GM12878 (cell line): ENCODE data around the gene SCAMP5. TPM values are rescaled to one million over a fixed set of nuclear protein-coding genes. Genes with fewer than 3 reads are reported as not detected.

Experiments used
- ATAC-seq: fragments of 200-7000 bp; cut with Tn5 transposase; 3 replicates; pipeline ENCODE4 v1.9.1; 2020; ENCODE audit warnings: mild to moderate bottlenecking, moderate library complexity
- BruUV-seq: library from RNA; stranded (reverse); fragments of 400-500 nt; replicated peaks from 2 replicates; lab custom pipeline; 2021; lab: Mats Ljungman, UMichigan
- CTCF ChIA-PET: fragments of 300-600 bp; sonication (Branson Sonifier 250); formaldehyde crosslinking; extraction: SDS; loops from one replicate; lab custom pipeline; 2021; ENCODE audit warnings: inconsistent platforms; lab: Yijun Ruan, JAX
- POLR2A ChIA-PET: fragments of 350-600 bp; formaldehyde crosslinking; extraction: SDS; loops from one replicate; lab custom pipeline; 2021; ENCODE audit warnings: inconsistent platforms; lab: Charles Lee
- RAD21 ChIA-PET: fragments of 300-600 bp; sonication (Branson Sonifier 250); formaldehyde crosslinking; loops from one replicate; lab custom pipeline; 2023; ENCODE audit warnings: antibody characterized with exemption; ENCODE audit not compliant: unreplicated experiment; lab: Charles Lee
- SMC1A ChIA-PET: fragments of 300-600 bp; sonication (Branson Sonifier 250); formaldehyde crosslinking; loops from one replicate; lab custom pipeline; 2023; ENCODE audit not compliant: unreplicated experiment, uncharacterized antibody; lab: Charles Lee
- DNase-seq: peaks from one replicate; pipeline ENCODE4 v3.0.0-alpha.2; 2011; ENCODE audit warnings: low read depth, low spot score
- FAIRE-seq: peaks from 3 replicates; lab custom pipeline; 2011; peaks lifted over from hg19 to GRCh38; lab: Jason Lieb, UNC
- H2AFZ ChIP-seq: 2 replicates; pipeline ENCODE4 v1.6.0; 2011; ENCODE audit warnings: low read depth, low read length, control low read depth; ENCODE audit not compliant: control insufficient read depth
- H3K27ac ChIP-seq: 2 replicates; pipeline ENCODE4 v1.5.1; 2011; ENCODE audit warnings: control low read depth; ENCODE audit not compliant: control insufficient read depth, insufficient read depth
- H3K27me3 ChIP-seq, 2 experiments: replicated peaks in 1 of 2; 2 replicates each; pipeline versions ENCODE4 v1.6.0 to v1.6.1; 2011; ENCODE audit warnings: low read length in 1 of 2; ENCODE audit not compliant: control insufficient read depth in 2 of 2, insufficient read depth in 2 of 2
- H3K36me3 ChIP-seq, 2 experiments: 2 replicates each; pipeline ENCODE4 v1.5.1; 2011; ENCODE audit warnings: low read length in 1 of 2; ENCODE audit not compliant: control insufficient read depth in 2 of 2, insufficient read depth in 2 of 2
- H3K4me1 ChIP-seq: 2 replicates; pipeline ENCODE4 v1.6.1; 2011; ENCODE audit warnings: mild to moderate bottlenecking, low read length, moderate library complexity, mixed read lengths; ENCODE audit not compliant: control insufficient read depth, insufficient read depth
- H3K4me2 ChIP-seq: 2 replicates; pipeline ENCODE4 v1.6.0; 2011; ENCODE audit warnings: control low read depth; ENCODE audit not compliant: control insufficient read depth, insufficient read depth
- H3K4me3 ChIP-seq: fragments of 200-600 bp; sonication (generic); 2 replicates; pipeline ENCODE4 v1.5.1; 2016
- H3K79me2 ChIP-seq: 2 replicates; pipeline ENCODE4 v1.6.0; 2011; ENCODE audit warnings: low read length; ENCODE audit not compliant: control insufficient read depth, insufficient read depth
- H3K9ac ChIP-seq: 2 replicates; pipeline ENCODE4 v1.8.0; 2011; ENCODE audit warnings: low read length, control low read depth, mixed read lengths; ENCODE audit not compliant: control insufficient read depth, insufficient read depth
- H3K9me3 ChIP-seq: replicated peaks from 3 replicates; pipeline ENCODE4 v1.5.1; 2011; ENCODE audit warnings: mild to moderate bottlenecking, low read length; ENCODE audit not compliant: control insufficient read depth, insufficient read depth
- H4K20me1 ChIP-seq: 2 replicates; pipeline ENCODE4 v1.6.0; 2011; ENCODE audit not compliant: control insufficient read depth, insufficient read depth
- CHD4 ChIP-seq: fragments of 200-600 bp; sonication (generic); IDR thresholded peaks from 2 replicates; pipeline ENCODE4 v1.6.1; 2016; ENCODE audit warnings: mild to moderate bottlenecking
- EED ChIP-seq: sonication (generic); IDR thresholded peaks from 2 replicates; pipeline ENCODE4 v1.6.1; 2016; ENCODE audit warnings: antibody characterized with exemption, low read depth
- NR2F1 ChIP-seq: fragments of 450-650 bp; conservative IDR thresholded peaks from 2 replicates; pipeline ENCODE4 v1.6.1; 2017; ENCODE audit warnings: mild to moderate bottlenecking
- WGBS: methylation state at CpG from one replicate; pipeline ENCODE4 v1.1.6; 2016; ENCODE audit warnings: low lambda C conversion rate; ENCODE audit not compliant: insufficient replicate concordance, insufficient coverage; ENCODE audit errors: missing lambda C conversion rate; 5-methylcytosine and 5-hydroxymethylcytosine counted together
- in situ Hi-C: fragments of 300-500 bp; cut with MboI; formaldehyde crosslinking; loops from 9 replicates; pipeline ENCODE4 v1.14.3; 2018; ENCODE audit warnings: mixed read lengths
- intact Hi-C: fragments of 100-400 bp; cut with micrococcal nuclease; formaldehyde crosslinking; loops from one replicate; pipeline ENCODE4 v1.14.2; 2022; ENCODE audit not compliant: unreplicated experiment
- polyA plus RNA-seq, 11 experiments: library from polyadenylated mRNA; depleted of rRNA in 4 of 11; unstranded in 6 of 11; stranded (reverse) in 5 of 11; fragments of >200 nt; fragmentation: Nextera tagmentation in 4 of 11; fragmentation: Illumina TruSeq in 1 of 11; extraction: Ambion mirVana in 4 of 11; extraction: Trizol in 1 of 11; gene quantifications; 1 replicate in 1 of 11; 2 replicates in 10 of 11; pipeline versions ENCODE4 v1.2.1 to v1.2.3, GENCODE V29; 2011 to 2016; ENCODE audit warnings: inconsistent platforms in 2 of 11, missing spikeins in 2 of 11, low read depth in 1 of 11
- total RNA-seq, 4 experiments: library from RNA; depleted of rRNA in 3 of 4; stranded (reverse); fragments of >200 nt in 3 of 4; fragmentation: Illumina TruSeq in 1 of 4; extraction: Trizol in 1 of 4; gene quantifications; 2 replicates each; pipeline versions ENCODE4 v1.2.1 to v1.2.3, GENCODE V29; 2013 to 2021
- TF ChIP-seq, protein P1 (sequence below): fragments of 450-650 bp; IDR thresholded peaks from 2 replicates; pipeline ENCODE4 v1.6.1; 2017; ENCODE audit warnings: mild to moderate bottlenecking, low read depth, inconsistent platforms; ENCODE audit not compliant: poor library complexity, severe bottlenecking

Gene SCAMP5
- total and polyA plus RNA-seq, 10 of the 15 experiments (the other 5 are each of a cell fraction or from before 2014, with no cell fraction given) = 1.6 to 41.6 (median 16.9) TPM

DNA sequence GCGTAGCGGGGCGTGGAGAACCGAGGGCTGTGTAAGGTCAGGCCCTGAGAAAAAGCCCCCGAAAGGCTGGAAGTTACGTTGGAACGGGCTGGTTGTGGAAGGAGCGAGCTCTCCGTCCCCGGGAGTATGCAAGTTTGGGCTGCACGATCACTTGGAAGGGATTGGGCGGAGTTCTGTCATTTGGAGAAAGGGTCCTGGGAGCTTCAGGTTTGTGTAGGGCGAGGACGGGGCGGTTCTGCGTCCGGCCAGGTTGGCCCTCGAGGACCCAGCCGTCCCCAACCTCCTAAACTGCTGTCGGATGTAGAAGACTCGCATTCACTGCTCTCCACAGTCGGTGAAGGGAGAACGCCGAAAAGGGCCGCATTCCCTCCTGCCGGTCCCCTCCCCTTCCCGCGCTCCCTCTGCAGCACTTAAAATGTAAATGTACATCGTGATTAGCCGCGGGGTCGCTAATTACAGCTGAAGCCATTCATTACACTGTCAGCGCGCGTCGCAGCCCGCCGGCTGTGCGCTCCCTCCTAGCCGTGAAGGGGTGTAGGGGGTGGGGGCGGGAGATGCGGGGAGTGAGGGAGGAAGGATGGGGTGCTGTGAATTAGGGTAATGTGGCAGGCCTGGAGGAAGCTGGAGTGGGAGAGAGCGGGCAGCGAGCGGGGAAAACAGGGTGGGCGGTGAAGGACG is 36.3 kb upstream of the SCAMP5 start:
- intact Hi-C loops (loop anchor here (5.0 kb wide), 2 partner anchors 48 to 243 kb away; partner anchors contain the start of gene C15orf39), in situ Hi-C loops (no loop called here)
- no TSS peak for BruUV-seq
- peaks cover 8 to 17% of the 10 kb centered on the region in 2 experiments for H3K27me3 ChIP-seq
- H3K4me1 ChIP-seq = peaks cover 30% of the 10 kb centered on the region
- ChIA-PET SMC1A (interaction anchor here (0.9 to 2.7 kb wide), 3 partner anchors 8 to 224 kb away, joined by 3 to 6 read pairs (median 3); no protein-coding TSS in a partner anchor), POLR2A (no interaction called here), CTCF (interaction anchor here (3.7 kb wide), 1 partner anchor 8 kb away, joined by 24 read pairs; no protein-coding TSS in a partner anchor), RAD21 (interaction anchor here (1.0 kb wide), 1 partner anchor 8 kb away, joined by 3 read pairs; no protein-coding TSS in a partner anchor)
- no peaks in the 10 kb centered on the region for H3K9me3 ChIP-seq
- H4K20me1 ChIP-seq = no peaks in the 10 kb centered on the region
- FAIRE-seq (no peak), ATAC-seq (no peak), DNase-seq (no peak)
- H2AFZ ChIP-seq = no peak overlapping the region
- H3K4me3 ChIP-seq = peak overlapping the region; percentile 44; the same call in 1 of the 2 replicates
- H3K4me2 ChIP-seq = 0 out of 2 replicates have a peak overlapping the region, but pooled peaks have one; percentile 18
- H3K27ac ChIP-seq = no peak overlapping the region
- H3K79me2 ChIP-seq = no peaks in the 10 kb centered on the region; the same call in 1 of the 2 replicates
- no peaks in the 10 kb centered on the region for H3K36me3 ChIP-seq
- H3K9ac ChIP-seq = no peak overlapping the region
- 21% methylated on average over 36 of the region's 47 CpGs for WGBS
- 0 out of 2 replicates have a peak, but pooled peaks have one; percentile 17 for TF ChIP-seq NR2F1
- TF ChIP-seq, protein P1, sequence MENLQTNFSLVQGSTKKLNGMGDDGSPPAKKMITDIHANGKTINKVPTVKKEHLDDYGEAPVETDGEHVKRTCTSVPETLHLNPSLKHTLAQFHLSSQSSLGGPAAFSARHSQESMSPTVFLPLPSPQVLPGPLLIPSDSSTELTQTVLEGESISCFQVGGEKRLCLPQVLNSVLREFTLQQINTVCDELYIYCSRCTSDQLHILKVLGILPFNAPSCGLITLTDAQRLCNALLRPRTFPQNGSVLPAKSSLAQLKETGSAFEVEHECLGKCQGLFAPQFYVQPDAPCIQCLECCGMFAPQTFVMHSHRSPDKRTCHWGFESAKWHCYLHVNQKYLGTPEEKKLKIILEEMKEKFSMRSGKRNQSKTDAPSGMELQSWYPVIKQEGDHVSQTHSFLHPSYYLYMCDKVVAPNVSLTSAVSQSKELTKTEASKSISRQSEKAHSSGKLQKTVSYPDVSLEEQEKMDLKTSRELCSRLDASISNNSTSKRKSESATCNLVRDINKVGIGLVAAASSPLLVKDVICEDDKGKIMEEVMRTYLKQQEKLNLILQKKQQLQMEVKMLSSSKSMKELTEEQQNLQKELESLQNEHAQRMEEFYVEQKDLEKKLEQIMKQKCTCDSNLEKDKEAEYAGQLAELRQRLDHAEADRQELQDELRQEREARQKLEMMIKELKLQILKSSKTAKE = no peak
- TF ChIP-seq EED = 0 out of 2 replicates have a peak, but pooled peaks have one; percentile 20
- no peak for TF ChIP-seq CHD4
